Measurements from ENCODE around the gene FAM53B.

DNA sequence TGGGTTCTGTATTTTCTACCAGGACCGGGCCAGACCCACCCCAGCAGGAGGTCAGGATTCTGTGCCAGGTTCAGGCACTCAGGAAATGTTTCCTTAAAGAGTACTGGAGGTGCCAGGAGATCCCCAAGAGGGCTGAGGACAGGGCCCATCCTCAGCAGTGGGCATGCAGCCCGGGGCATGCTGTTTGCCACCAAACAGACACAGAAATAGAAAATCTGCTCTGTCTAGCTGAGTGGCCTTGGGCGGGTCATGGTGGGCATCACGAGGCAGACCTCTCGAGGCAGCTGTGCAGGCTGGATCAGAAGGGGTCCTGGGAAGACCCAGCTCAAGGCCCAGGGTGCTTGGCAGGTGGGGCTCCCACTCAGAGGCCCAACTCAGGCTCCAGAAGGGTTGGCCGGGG lies 105.0 kb downstream of the FAM53B start:
- TF ChIP-seq, protein P1, sequence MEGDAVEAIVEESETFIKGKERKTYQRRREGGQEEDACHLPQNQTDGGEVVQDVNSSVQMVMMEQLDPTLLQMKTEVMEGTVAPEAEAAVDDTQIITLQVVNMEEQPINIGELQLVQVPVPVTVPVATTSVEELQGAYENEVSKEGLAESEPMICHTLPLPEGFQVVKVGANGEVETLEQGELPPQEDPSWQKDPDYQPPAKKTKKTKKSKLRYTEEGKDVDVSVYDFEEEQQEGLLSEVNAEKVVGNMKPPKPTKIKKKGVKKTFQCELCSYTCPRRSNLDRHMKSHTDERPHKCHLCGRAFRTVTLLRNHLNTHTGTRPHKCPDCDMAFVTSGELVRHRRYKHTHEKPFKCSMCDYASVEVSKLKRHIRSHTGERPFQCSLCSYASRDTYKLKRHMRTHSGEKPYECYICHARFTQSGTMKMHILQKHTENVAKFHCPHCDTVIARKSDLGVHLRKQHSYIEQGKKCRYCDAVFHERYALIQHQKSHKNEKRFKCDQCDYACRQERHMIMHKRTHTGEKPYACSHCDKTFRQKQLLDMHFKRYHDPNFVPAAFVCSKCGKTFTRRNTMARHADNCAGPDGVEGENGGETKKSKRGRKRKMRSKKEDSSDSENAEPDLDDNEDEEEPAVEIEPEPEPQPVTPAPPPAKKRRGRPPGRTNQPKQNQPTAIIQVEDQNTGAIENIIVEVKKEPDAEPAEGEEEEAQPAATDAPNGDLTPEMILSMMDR (IDR thresholded peaks at IDR 0.05), result no peak
- no peak for TF ChIP-seq POLR2A (IDR thresholded peaks at IDR 0.05)

All from body of pancreas (tissue), 4 donors.